Pancreas (tissue), 10 donors: ENCODE measurements around the gene OR10AD1. TPM values are rescaled to one million over a fixed set of nuclear protein-coding genes. Genes with fewer than 3 reads are reported as not detected.
"Not testable (repeated sequence)": the region's sequence is repeated elsewhere in the genome, so short reads cannot be mapped to it uniquely, and the experiment has no call there.

Experiments used
- ATAC-seq, 4 donors: fragments of 200-7000 bp; cut with Tn5 transposase; one replicate each; pipeline versions ENCODE4 v1.8.0 to v1.9.1; 2020; ENCODE audit warnings: mild to moderate bottlenecking in 4 of 4, moderate library complexity in 4 of 4
- DNase-seq, 6 donors: peaks; one replicate each; pipeline ENCODE4 v3.0.0-alpha.2; 2020
- FAIRE-seq: peaks from 2 replicates; lab custom pipeline; 2012; peaks lifted over from hg19 to GRCh38; lab: Jason Lieb, UNC
- H3K27ac ChIP-seq, 4 donors: fragments of 200-600 bp; sonication (generic); 1 replicate in 3 of 4; 2 replicates in 1 of 4; pipeline versions ENCODE4 v1.5.0 to v1.8.0; 2020
- H3K27me3 ChIP-seq, 4 donors: fragments of 200-600 bp; one replicate each; pipeline ENCODE4 v1.8.0; 2021
- H3K36me3 ChIP-seq, 3 donors: fragments of 200-600 bp; sonication (generic) in 1 of 3; one replicate each; pipeline versions ENCODE4 v1.5.0 to v1.8.0; 2020 to 2021
- H3K4me1 ChIP-seq, 3 donors: fragments of 200-600 bp; one replicate each; pipeline ENCODE4 v1.8.0; 2021
- H3K4me3 ChIP-seq, 4 donors: fragments of 200-600 bp; sonication (generic) in 2 of 4; one replicate each; pipeline versions ENCODE4 v1.5.0 to v1.8.0; 2020 to 2021
- H3K9me3 ChIP-seq, 4 donors: fragments of 200-600 bp; one replicate each; pipeline ENCODE4 v1.8.0; 2021
- CTCF ChIP-seq, 4 donors: fragments of 200-600 bp; sonication (generic) in 3 of 4; IDR thresholded peaks; one replicate each; pipeline versions ENCODE4 v1.5.0 to v1.8.0; 2021; ENCODE audit warnings: antibody characterized with exemption in 4 of 4
- WGBS, 2 donors: extraction: QIAGEN DNeasy Blood & Tissue Kit; methylation state at CpG; one replicate each; pipeline ENCODE4 v1.1.7; 2013; 5-methylcytosine and 5-hydroxymethylcytosine counted together
- intact Hi-C, 3 donors: fragments of 100-400 bp; cut with DNase I; formaldehyde crosslinking; loops; one replicate each; pipeline versions ENCODE4 v1.11.1 to v1.14.2; 2022
- polyA plus RNA-seq, 2 donors: library from polyadenylated mRNA; stranded (reverse); fragments of 200-250 nt; gene quantifications; one replicate each; pipeline ENCODE4 v1.2.3, GENCODE V29; 2013
- total RNA-seq, 6 donors: library from RNA; stranded (reverse); fragmentation: NEBNext Ultra II Directional in 4 of 6; extraction: Animal tissue kit (Norgen Biotek cat#: 25700) in 4 of 6; gene quantifications; one replicate each; pipeline versions ENCODE4 v1.2.1 to v1.2.4, GENCODE V29; 2021 to 2023
- donor health status: healthy with polysubstance abuse.
- donor health status: DM: no; HTN: no; CAD: no; lungs with moderate emphysema.
- donor health status: DM: no; HTN: no; CAD: no.
- donor health status: control.
- donor health status: control.
- donor health status: Bipolar disorder and iron deficiency.
- donor health status: DM: yes; HTN: yes; CAD: no.
- donor health status: DM: no; HTN: no; CAD: no.
- donor health status: DM: no; HTN: no; CAD: no.
- donor health status: DM: yes; HTN: yes; CAD: no.

Gene OR10AD1
- total RNA-seq (not detected), polyA plus RNA-seq (not detected)

GRCh38 chr12:48203192-48203591 is at the start of gene OR10AD1:
OR10AD1 (minus strand) TSS chr12:48203292; CDS start chr12:48203292, 0 bp downstream.
- no peak for TF ChIP-seq CTCF (IDR thresholded peaks at IDR 0.05)
- FAIRE-seq (no peak), DNase-seq (no peak), ATAC-seq (no peak)
- no peaks in the 10 kb centered on the region for H3K36me3 ChIP-seq
- intact Hi-C loops: no loop called here
- peaks cover 0 to 12% (median 0%) of the 10 kb centered on the region in 4 donors for H3K9me3 ChIP-seq
- peaks cover 0 to 4% (median 0%) of the 10 kb centered on the region in 3 donors for H3K4me1 ChIP-seq
- 82 to 84% methylated on average over 4 of the region's 4 CpGs for WGBS, 2 donors
- no peak within 1 kb of the TSS for H3K27ac ChIP-seq
- H3K27me3 ChIP-seq: no peaks in the 10 kb centered on the region
- no peak within 1 kb of the TSS for H3K4me3 ChIP-seq

- intact Hi-C loops: no loop called here
- H3K4me1 ChIP-seq: no peaks in the 10 kb centered on the region
- no peaks in the 10 kb centered on the region for H3K27me3 ChIP-seq
- FAIRE-seq: no peak
- no peak overlapping the region for H3K4me3 ChIP-seq
- H3K9me3 ChIP-seq: no peaks in the 10 kb centered on the region
- 63 to 64% methylated on average over 5 of the region's 5 CpGs for WGBS, 2 donors
- no peak for ATAC-seq
- H3K36me3 ChIP-seq: no peaks in the 10 kb centered on the region
- TF ChIP-seq CTCF (IDR thresholded peaks at IDR 0.05): no peak
- H3K27ac ChIP-seq: no peak overlapping the region
- DNase-seq: no peak
Measured at GRCh38 chr12:48247181-48247966, 44.3 kb upstream of the OR10AD1 start.

GRCh38 chr12:48237162-48237561 is 34.1 kb upstream of the OR10AD1 start:
- DNase-seq (no peak), FAIRE-seq (no peak), ATAC-seq (no peak)
- H3K27ac ChIP-seq: no peak overlapping the region
- TF ChIP-seq CTCF (IDR thresholded peaks at IDR 0.05): no peak
- no peaks in the 10 kb centered on the region for H3K4me1 ChIP-seq
- H3K9me3 ChIP-seq: no peaks in the 10 kb centered on the region
- no peaks in the 10 kb centered on the region for H3K36me3 ChIP-seq
- 34 to 36% methylated on average over 3 of the region's 3 CpGs for WGBS, 2 donors
- intact Hi-C loops: no loop called here
- H3K27me3 ChIP-seq: no peaks in the 10 kb centered on the region
- no peak overlapping the region for H3K4me3 ChIP-seq

GRCh38 chr12:48235796-48236333 is 32.8 kb upstream of the OR10AD1 start:
- DNase-seq: no peak
- no peaks in the 10 kb centered on the region for H3K36me3 ChIP-seq
- H3K4me3 ChIP-seq: no peak overlapping the region
- H3K27ac ChIP-seq: no peak overlapping the region
- no peak for FAIRE-seq
- no peaks in the 10 kb centered on the region for H3K9me3 ChIP-seq
- no peak for TF ChIP-seq CTCF (IDR thresholded peaks at IDR 0.05)
- WGBS, 2 donors: 73 to 85% methylated on average over 4 of the region's 4 CpGs
- no peak for ATAC-seq
- H3K4me1 ChIP-seq: no peaks in the 10 kb centered on the region
- H3K27me3 ChIP-seq: no peaks in the 10 kb centered on the region
- intact Hi-C loops: no loop called here

GRCh38 chr12:48231169-48231958 is 28.3 kb upstream of the OR10AD1 start:
- WGBS, 2 donors: 87 to 93% methylated on average over 2 of the region's 2 CpGs
- intact Hi-C loops, H3K27ac ChIP-seq, DNase-seq, H3K4me1 ChIP-seq, ATAC-seq, H3K27me3 ChIP-seq, H3K9me3 ChIP-seq, FAIRE-seq, H3K36me3 ChIP-seq, H3K4me3 ChIP-seq: not testable (repeated sequence)

GRCh38 chr12:48224533-48224932 is 21.4 kb upstream of the OR10AD1 start:
- ATAC-seq, H3K4me3 ChIP-seq, FAIRE-seq, intact Hi-C loops, DNase-seq, H3K4me1 ChIP-seq, H3K36me3 ChIP-seq, H3K27me3 ChIP-seq, H3K9me3 ChIP-seq, H3K27ac ChIP-seq: not testable (repeated sequence)
- 65 to 74% methylated on average over 3 of the region's 3 CpGs for WGBS, 2 donors
